GM21825 (cell line): ENCODE results near the gene TPRN.

ENCODE experiments used
- ATAC-seq: cut with Tn5 transposase; IDR thresholded peaks from one replicate; pipeline ENCODE4 v1.9.1; 2021; ENCODE audit warnings: mild to moderate bottlenecking, moderate library complexity; ENCODE audit not compliant: unreplicated experiment

The TPRN gene

DNA sequence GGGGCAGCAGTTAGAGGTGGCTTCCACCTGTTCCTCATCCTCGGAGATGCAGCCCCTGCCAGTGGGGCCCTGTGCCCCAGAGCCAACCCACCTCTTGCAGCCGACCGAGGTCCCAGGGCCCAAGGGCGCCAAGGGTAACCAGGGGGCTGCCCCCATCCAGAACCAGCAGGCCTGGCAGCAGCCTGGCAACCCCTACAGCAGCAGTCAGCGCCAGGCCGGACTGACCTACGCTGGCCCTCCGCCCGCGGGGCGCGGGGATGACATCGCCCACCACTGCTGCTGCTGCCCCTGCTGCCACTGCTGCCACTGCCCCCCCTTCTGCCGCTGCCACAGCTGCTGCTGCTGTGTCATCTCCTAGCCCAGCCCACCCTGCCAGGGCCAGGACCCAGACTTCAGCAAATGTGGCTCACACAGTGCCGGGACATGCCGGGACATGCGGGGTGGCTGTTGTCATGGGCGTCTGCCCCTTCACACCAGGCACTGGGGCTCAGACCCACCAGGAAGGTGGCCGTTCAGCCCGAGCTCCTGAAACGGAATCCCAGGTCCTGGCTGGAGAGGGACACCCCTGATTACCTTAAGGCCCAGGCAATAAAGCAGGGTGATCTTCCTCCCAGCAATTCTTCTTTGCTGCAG lies 25.3 kb upstream of the TPRN start:
- ATAC-seq, result no peak

DNA sequence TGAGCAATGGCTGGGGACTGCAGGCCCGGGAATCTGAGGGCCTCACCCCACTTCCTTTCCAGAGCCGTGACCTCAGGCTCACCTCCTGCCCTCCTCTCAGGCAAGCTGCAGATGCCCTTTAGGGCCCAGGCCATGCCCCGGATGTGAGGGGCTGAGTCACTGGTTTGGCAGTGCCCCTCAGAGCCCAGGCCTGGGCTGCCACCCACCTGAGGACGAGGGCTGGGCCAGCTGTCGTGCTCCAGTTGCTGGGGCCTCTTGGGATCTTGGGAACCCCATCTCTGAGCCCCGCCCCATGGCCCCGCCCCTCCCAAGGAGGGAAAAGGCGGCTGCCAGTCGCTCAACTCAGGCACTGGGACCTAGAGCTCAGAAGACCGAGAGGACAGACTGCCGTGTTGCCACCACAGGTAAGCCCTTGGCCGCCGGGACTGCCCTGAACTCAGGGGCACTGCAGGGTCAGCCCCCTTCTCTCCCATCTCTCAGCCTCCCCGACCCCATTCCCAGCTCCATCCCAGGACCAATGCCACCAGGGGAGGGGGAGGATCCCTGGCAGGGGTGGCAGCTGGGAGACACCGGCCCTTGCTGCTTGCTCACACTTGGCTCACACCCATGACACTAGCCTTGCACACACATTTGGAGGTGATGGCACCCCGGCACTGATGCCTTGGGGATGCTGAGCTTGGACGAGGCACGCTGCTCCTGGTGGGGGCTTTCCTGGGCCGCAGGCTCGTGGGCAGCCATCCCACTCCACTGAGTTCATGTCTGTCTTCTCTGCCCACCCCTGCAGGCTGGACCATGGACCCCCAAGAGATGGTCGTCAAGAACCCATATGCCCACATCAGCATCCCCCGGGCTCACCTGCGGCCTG lies 24.5 kb upstream of the TPRN start, which contains the start of gene CYSRT1:
Gene CYSRT1, plus strand, starts transcription at position 345 of the 865 bp plus-strand sequence. Its CDS starts 448 bp downstream, at position 793.
- no peak for ATAC-seq

DNA sequence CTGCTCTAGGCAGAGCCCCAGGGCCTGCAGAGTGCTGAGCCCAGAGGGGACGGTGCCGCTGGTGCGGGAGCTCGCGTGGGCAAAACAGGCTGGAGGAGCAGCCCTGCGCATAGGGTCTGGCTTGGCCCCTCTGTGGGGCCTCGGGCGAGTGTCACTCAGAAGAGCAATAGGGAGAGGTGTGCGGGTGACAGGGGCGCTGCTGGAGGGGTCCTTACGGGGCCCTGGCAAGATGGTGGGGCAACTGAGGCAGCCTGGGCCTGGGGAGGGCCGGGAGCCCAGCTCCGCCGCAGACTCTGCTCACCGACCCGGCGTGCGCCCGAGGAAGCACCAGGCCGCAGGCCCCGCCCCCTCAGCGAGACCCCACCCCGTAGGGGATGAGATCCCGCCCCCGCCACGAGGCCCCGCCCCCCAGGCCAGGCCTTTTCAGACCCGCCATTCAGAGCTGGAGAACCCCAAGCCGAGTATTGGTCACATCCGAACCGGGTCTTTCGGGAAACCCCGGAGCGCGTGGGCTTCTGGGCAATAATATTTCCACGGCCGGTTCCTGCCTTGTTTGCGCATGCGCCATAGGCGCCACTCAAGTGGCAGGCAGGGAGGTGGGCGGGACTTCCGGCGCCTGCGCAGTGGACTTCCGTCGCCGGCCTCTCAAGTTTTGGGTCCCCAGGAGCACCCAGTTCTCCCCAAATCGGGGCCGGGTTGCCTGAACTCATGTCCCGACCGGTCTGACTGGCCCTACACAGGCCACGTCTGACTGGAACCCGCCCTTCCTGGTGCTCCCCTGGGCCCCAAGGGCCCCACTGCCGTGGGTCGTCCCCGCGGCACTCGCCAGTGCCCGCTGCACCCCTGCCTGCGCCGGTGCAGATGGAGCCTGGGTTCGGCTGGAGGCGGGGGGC lies 22.8 kb upstream of the TPRN start:
- peak; percentile 51 for ATAC-seq

DNA sequence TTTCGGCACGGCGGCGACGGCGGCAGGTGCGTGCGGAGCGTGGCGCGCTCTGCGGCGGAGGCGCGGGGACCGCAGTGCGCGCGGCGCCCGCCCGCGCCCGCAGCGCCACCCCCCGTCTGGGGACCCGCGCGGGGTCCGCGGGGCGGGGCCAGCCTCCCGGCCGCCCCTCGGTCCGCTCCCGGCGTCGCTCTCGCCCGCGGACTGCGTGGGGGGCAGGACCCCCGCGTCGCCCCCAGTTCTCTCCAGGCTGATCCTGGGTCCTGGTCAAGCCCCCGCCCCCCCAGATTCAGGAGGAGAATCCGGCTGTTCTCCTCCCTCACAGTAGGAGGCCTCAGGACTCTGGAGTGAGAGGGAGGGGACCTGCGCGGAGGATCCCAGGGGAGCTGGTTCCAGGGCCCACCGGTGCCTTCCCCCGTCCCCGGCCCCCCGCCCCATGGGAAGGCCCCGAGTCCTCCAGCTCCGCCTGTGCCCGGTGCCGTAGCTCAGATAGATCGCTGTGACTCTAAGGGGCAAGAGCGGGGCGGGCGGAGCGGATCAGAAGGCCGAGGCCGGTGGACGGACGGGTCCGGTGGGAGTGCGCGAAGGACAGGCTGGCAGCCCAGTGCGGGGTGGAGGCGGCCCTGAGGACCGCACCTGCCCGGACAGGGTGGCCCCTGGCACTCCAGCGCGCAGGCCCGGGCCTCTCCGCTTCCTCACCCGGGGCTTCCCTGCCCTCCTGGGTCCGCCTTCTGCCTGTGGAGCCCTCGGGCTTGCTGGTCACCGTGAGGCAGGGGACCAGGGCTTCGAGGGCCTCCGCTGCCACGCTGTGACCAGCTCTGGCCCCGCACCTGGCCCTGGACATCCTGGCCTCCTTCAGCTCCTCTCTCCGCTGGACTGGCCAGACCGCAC lies 21.9 kb upstream of the TPRN start, which contains the start of gene RNF208:
Gene RNF208, minus strand, starts transcription at position 51 of the 888 bp plus-strand sequence. CDS start 1,028 bp downstream, outside the sequence.
- no peak for ATAC-seq

DNA sequence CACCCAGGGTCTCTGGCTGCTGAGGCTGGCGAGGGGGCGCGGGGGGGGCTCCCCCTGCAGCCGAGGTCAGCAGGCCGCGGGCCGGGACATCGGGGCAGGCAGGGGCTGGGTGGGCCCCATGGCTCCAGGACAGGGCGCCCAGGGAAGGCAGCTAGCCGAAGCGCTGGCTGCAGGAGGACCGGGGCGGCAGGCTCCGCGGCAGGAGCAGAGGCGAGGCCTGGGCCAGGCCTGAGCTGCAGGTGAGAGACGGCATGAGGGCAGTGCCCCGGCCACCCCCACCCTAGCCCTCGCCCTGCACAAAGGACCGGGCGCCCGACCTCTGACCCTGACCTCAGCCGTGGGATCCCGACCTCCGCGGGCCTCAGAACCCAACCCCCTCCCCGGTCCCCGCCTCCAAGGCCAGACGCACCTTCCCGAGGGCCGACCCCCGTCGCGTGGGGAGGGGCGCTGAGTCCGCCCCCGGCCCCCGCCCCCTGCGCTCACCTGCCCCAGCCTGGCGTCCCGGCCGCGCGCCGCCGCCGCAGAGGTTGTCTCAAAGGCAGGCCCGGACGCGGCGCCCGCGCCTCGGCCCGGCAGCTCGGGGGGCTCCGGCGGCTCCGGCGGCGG lies 21.1 kb upstream of the TPRN start:
- ATAC-seq, result no peak

DNA sequence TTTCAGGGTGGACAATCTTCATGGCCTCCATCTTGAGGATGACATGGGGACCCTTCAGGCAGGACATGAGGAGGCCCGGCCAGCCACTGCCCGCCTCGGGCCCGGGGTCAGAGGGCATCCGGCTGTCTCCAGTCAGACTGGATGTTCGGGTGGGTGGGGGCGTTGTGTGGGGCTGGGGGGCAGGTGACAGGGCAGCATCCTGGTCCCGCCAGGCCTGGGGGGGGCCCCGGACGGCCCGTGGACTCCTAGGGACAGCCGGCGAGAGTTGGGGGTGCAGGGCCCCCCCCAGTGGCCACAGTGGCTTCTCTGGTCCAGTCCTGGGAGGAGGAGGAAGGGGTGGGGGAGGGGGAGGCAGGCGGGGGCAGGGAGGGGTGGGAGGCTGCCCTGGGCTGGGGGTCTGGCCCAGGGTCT lies 20.6 kb upstream of the TPRN start:
- no peak for ATAC-seq

DNA sequence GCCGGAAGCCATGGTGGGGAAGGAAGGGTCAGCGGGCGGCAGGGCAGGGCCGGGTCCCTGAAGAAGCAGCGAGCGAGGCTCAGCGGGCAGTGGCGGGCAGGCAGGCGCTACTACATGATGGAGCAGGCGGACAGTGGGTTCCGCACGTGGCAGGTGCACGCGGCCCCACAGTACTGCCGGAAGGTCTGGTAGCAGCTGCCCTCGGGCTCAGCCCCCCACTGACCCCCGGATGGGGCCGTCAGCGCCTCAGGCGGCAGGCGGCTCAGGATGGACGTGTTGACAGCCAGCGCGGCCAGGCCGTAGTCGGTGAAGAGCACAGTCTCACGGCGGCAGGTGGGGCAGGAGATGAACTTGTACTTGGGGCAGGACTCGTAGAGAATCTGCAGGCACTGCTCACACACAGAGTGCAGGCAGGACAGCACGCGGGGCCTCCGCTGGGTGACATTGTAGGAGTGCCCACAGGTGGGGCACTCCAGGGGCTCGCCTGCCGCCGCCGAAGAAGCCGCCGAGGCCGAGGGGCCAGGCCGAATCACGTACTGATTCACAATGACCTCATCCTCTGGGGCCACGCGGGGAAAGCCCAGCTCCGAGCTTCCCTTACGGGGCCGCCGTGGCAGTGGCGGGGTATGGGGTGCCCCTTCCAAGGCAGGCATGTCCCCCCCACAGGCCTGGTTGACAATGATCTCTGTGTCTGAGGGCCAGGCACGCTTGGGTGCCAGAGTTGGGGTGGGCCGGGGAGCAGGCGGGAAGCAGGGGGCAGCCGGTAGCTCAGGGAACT lies 20.0 kb upstream of the TPRN start:
- ATAC-seq, result no peak

DNA sequence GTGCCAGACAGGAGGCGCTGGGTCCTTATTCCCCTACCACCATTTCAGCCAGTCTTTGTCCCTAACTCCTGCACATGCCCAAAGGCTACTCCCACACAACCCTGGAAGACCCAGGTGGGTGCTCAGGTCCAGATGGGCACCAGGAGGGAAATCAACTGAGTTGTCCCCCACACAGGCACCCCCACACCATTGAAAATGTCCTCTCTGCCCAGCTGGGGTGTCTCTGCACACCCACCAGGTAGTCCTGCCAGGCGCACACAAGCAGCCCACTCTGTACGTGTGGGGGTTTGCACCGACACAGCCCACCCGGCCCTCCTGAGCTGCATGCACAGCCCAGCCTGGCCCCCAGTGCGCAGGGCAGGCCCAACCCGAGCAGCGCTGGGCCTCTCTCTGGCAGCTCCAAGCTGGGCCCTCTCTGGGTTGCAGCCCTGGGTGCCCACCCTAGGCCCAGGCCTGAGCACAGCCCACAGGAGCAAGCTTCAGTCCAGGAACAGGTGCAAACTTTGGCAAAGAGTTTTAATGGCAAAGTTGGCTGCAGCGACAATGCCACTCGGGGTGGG lies 19.3 kb upstream of the TPRN start:
- no peak for ATAC-seq

DNA sequence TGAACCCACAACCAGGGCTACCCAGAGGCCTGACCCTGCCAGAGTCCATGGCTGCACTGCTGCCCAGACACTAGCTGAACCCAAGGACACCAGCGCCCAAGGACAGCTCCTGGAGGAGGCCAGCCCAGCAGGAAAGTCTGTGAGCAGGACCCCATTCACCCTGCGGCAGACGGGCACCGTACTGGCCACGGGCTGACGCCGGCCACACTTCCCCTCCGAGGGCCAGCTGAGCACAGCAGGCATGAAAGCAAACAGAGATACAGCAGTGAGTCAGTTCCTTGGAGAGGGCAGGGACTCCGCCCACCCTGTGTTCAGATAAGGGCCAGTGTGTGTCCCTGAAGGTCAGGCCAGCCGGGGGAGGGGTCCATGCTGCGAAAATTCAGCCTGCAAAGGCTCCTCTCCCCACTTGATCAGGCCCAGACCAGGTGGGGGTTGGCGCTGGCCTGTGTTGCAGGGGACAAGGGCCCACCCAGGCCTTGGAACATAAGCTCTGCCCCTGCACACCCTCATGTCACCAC lies 18.3 kb upstream of the TPRN start:
- ATAC-seq, result no peak

DNA sequence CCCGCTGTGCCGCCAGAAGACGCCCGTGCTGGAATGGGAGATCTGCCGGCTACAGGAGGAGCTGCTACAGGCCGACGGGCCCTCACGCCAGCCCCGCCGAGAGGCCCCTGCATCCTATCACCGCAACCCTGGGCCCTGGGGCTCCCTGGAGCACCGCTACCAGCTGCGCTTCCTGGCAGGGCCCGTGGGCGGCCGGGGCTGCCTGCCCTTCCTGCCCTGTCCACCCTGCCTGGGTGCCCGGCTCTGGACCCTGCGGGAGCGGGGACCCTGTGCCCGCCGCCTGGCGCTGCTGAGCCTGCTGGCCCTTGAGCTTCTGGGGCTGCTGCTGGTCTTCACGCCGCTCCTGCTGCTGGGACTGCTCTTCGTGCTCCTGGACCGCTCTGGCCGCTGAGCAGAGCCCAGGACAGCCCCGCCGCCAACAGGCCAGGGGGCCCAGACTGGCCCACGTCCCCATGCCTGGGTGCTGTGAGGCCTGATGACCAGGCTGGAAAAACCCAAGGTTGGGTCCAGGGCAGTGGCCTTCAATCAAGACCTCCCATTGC lies 17.7 kb upstream of the TPRN start:
- ATAC-seq, result no peak

DNA sequence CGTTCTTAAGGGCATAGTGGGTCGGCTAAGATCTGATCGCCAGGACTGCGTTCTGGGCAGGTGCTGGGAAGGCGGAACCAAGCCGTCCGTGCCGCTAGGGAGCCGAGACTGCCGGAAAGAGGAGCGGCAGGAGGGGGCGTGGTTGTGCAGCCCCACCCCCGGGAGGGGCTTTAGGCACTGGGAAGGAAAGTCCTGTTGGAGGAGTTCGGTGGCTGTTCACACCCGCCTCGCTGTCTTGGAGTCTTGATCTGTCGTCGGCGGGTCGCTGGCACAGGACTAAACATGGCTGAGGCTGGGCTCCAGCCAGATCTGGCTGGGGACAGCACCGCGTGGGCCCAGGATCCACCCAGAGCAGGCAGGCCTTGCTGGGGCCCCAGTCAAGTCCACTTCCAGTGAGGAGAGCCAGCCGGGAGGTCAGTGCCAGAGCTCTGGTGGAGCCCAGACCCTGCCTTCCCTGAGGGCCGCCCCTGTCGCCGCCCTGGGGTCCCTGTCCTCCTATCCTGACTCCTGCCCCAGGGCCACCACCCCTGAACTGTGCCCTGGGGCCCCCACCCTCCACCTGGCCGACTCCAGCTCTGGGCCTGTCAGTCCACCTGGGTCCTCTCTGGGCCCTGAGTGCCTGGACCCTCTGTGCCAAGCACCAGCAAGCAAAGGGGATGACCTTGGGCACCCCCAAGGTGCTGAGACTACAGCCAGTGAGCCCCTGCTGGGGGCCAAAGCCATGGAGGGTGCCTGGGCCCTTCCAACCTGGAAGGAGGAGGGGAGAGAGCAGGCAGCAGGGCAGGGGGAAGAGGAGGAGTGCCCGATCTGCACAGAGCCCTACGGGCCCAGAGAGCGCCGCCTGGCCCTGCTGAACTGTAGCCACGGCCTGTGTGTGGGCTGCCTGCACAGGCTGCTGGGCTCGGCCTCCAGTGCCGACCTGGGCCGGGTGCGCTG lies 17.0 kb upstream of the TPRN start:
- no peak for ATAC-seq

DNA sequence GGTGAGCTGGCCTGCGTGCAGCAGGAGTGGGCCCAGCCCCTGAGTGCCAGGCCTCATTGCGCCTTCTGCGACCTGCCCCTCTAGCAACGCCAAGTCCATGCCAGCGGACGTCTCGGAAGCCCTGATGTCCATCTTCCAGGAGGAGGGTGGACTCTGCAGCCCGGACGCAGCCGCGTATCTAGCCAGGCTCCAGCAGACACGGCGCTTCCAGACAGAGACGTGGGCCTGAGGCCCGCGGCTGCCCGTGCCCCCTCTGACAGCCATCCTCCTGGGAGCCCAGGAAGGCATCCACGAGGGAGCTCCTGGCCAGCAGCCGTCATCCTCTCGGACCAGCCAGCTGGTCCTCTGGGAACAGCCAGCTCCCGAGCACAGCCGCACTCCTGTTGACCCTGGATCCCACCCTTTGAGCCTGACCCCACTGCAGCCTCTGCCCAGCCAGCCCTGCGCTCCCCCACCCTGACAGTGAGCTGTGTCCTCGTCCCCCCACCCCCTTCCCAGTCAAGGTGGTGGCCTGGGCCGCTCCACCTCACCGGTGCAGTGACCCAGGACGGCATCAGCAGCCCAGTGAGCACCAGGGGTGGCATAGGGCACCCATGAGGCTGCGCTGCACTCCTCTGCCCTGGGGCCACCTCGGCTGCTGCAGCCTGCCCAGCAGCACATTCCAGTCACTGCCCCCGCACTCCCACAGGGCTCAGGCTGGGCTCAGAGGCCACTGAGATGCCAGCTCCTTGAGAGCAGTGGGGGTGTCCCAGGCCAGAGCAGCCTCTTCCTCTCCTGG lies 15.8 kb upstream of the TPRN start:
- ATAC-seq, result no peak

DNA sequence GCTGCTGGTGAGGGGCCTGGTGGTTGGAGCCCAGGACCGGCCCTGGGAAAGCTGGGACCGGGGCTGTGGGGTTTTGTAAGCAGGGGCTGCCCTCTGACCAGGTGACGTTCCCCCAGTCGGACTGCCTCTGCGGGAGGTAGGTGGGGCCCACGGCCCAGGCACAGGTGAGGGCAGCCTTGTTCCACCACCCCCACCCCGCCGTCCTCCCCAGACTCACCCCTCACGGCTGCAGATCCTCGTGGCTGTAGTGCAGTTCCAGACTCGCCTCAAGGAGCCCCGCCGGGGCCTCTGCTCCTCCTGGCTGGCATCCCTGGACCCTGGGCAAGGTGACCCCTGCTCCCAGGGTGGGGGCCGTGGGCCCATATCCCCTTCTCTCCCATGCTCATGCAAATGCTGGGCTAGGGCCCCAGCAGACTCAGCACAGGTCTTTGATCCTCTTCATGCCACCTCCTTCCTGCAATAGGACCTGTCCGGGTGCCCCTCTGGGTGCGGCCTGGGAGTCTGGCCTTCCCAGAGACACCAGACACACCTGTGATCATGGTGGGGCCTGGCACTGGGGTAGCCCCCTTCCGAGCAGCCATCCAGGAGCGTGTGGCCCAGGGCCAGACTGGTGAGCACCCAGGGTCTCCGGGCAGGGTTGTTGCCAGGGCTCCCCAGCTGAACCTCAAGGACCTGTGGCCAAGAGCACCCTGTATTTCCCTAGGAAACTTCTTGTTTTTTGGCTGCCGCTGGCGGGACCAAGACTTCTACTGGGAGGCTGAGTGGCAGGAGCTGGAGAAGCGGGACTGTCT lies 14.8 kb upstream of the TPRN start:
- no peak for ATAC-seq

DNA sequence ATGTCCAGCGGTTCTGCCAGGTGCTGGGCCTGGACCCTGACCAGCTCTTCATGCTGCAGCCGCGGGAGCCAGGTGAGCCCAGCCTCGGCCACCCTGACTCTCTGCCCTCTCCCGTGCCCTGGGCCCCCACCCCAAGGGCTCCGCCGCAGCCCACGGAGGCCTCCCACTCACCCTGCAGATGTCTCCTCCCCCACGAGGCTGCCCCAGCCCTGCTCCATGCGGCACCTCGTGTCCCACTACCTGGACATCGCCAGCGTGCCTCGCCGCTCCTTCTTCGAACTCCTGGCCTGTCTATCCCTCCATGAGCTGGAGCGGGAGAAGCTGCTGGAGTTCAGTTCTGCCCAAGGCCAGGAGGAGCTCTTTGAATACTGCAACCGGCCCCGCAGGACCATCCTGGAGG lies 14.1 kb upstream of the TPRN start:
- no peak for ATAC-seq
